Measurements from ENCODE around the gene UMODL1. TPM values are rescaled to one million over a fixed set of nuclear protein-coding genes. Genes with fewer than 3 reads are reported as not detected.

Gene UMODL1
- total RNA-seq, 1 donor from 2014 or later: 0.48 TPM

- no peak for DNase-seq (ENCODE audit: low spot score)
Observed at GRCh38 chr21:42129300-42130266, 58.5 kb downstream of the UMODL1 start.

GRCh38 chr21:42130441-42130840, 59.3 kb downstream of the UMODL1 start:
- no peak for DNase-seq (ENCODE audit: low spot score)

- DNase-seq (ENCODE audit: low spot score): no peak
Observed at GRCh38 chr21:42132183-42132582, 61.1 kb downstream of the UMODL1 start.

GRCh38 chr21:42133131-42133530, 62.0 kb downstream of the UMODL1 start:
- DNase-seq (ENCODE audit: low spot score): no peak

- DNase-seq (ENCODE audit: low spot score): no peak
Observed at GRCh38 chr21:42135386-42136052, 64.4 kb downstream of the UMODL1 start.

GRCh38 chr21:42137191-42137904, 66.2 kb downstream of the UMODL1 start:
- DNase-seq (ENCODE audit: low spot score): no peak

GRCh38 chr21:42140196-42140934, 69.2 kb downstream of the UMODL1 start:
- DNase-seq (ENCODE audit: low spot score): no peak

GRCh38 chr21:42141643-42142042, 70.5 kb downstream of the UMODL1 start:
- no peak for DNase-seq (ENCODE audit: low spot score)

- no peak for DNase-seq (ENCODE audit: low spot score)
Observed at GRCh38 chr21:42142141-42142540, 71.0 kb downstream of the UMODL1 start.

- DNase-seq (ENCODE audit: low spot score): no peak
Observed at GRCh38 chr21:42142627-42143026, 71.5 kb downstream of the UMODL1 start.

GRCh38 chr21:42143111-42143510, 72.0 kb downstream of the UMODL1 start:
- DNase-seq (ENCODE audit: low spot score): no peak

- no peak for DNase-seq (ENCODE audit: low spot score)
Observed at GRCh38 chr21:42144221-42144620, 73.1 kb downstream of the UMODL1 start.

GRCh38 chr21:42144679-42145568, 73.8 kb downstream of the UMODL1 start:
- DNase-seq (ENCODE audit: low spot score): no peak

GRCh38 chr21:42145569-42146272, 74.6 kb downstream of the UMODL1 start:
- DNase-seq (ENCODE audit: low spot score): peak; percentile 69

- DNase-seq (ENCODE audit: low spot score): no peak
Observed at GRCh38 chr21:42146273-42146805, 75.2 kb downstream of the UMODL1 start.

- no peak for DNase-seq (ENCODE audit: low spot score)
Observed at GRCh38 chr21:42146821-42147220, 75.7 kb downstream of the UMODL1 start.

- DNase-seq (ENCODE audit: low spot score): no peak
Observed at GRCh38 chr21:42147386-42148020, 76.4 kb downstream of the UMODL1 start.

- no peak for DNase-seq (ENCODE audit: low spot score)
Observed at GRCh38 chr21:42148097-42148496, 77.0 kb downstream of the UMODL1 start.

- no peak for DNase-seq (ENCODE audit: low spot score)
Observed at GRCh38 chr21:42148584-42148983, 77.5 kb downstream of the UMODL1 start.
